ENCODE measurements around the gene EXOC6B.
"Not testable (repeated sequence)": the region's sequence is repeated elsewhere in the genome, so short reads cannot be mapped to it uniquely, and the experiment has no call there.

Gene EXOC6B

DNA sequence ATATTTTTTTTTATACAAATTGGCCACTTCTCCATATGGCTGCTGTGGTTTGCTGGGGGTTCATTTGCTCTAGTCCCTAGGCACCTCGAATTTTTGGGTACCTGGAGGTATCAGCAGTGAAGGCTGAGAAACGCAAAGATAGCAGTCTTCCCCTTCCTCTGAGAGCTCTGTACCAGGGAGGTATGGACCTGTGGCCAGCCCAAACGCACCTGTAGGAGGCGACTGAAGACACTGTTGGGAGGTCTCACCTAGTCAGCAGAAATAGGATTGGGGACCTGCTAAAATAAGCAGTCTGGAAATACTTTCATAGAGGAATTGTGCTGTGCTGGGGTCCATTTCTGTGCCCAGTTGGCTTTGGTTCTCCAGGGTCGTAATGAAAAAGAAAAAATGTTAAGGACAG is 385.9 kb downstream of the EXOC6B start:
- no peaks in the 10 kb centered on the region for H3K9me3 ChIP-seq (ENCODE audit: control insufficient read depth, low read length)
- peaks cover 3% of the 10 kb centered on the region for H3K36me3 ChIP-seq (ENCODE audit: control insufficient read depth, insufficient read depth, low read length)
- no peak overlapping the region for H3K4me3 ChIP-seq (ENCODE audit: insufficient read depth, low read depth, low read length)
- 85 to 87% methylated on average over 5 of the region's 5 CpGs for WGBS, 2 experiments
- H3K27ac ChIP-seq (ENCODE audit: insufficient read depth, low read depth, low read length, poor library complexity, severe bottlenecking), result no peak overlapping the region
- H3K4me1 ChIP-seq (ENCODE audit: control insufficient read depth, insufficient read depth, low read length), result no peaks in the 10 kb centered on the region
- no peaks in the 10 kb centered on the region for H3K27me3 ChIP-seq (ENCODE audit: control insufficient read depth, insufficient read depth, low read length, poor library complexity, severe bottlenecking)

- no peaks in the 10 kb centered on the region for H3K4me1 ChIP-seq (ENCODE audit: control insufficient read depth, insufficient read depth, low read length)
- no peak overlapping the region for H3K4me3 ChIP-seq (ENCODE audit: insufficient read depth, low read depth, low read length)
- 88 to 91% methylated on average over 3 of the region's 3 CpGs for WGBS, 2 experiments
- H3K9me3 ChIP-seq (ENCODE audit: control insufficient read depth, low read length), result no peaks in the 10 kb centered on the region
- no peak overlapping the region for H3K27ac ChIP-seq (ENCODE audit: insufficient read depth, low read depth, low read length, poor library complexity, severe bottlenecking)
- H3K36me3 ChIP-seq (ENCODE audit: control insufficient read depth, insufficient read depth, low read length), result no peaks in the 10 kb centered on the region
- no peaks in the 10 kb centered on the region for H3K27me3 ChIP-seq (ENCODE audit: control insufficient read depth, insufficient read depth, low read length, poor library complexity, severe bottlenecking)
Measured at GRCh38 chr2:72438364-72438763, 387.5 kb downstream of the EXOC6B start.

- WGBS, 2 experiments, result 92 to 98% methylated on average over 3 of the region's 4 CpGs
- no peaks in the 10 kb centered on the region for H3K36me3 ChIP-seq (ENCODE audit: control insufficient read depth, insufficient read depth, low read length)
- no peak overlapping the region for H3K4me3 ChIP-seq (ENCODE audit: insufficient read depth, low read depth, low read length)
- H3K9me3 ChIP-seq (ENCODE audit: control insufficient read depth, low read length), result no peaks in the 10 kb centered on the region
- no peaks in the 10 kb centered on the region for H3K27me3 ChIP-seq (ENCODE audit: control insufficient read depth, insufficient read depth, low read length, poor library complexity, severe bottlenecking)
- H3K4me1 ChIP-seq (ENCODE audit: control insufficient read depth, insufficient read depth, low read length), result no peaks in the 10 kb centered on the region
- H3K27ac ChIP-seq (ENCODE audit: insufficient read depth, low read depth, low read length, poor library complexity, severe bottlenecking), result no peak overlapping the region
Measured at GRCh38 chr2:72431737-72432136, 394.1 kb downstream of the EXOC6B start.

- WGBS, 2 experiments, result 95% methylated on average over 15 of the region's 15 CpGs
- H3K27me3 ChIP-seq (ENCODE audit: control insufficient read depth, insufficient read depth, low read length, poor library complexity, severe bottlenecking), result no peaks in the 10 kb centered on the region
- no peak overlapping the region for H3K4me3 ChIP-seq (ENCODE audit: insufficient read depth, low read depth, low read length)
- no peaks in the 10 kb centered on the region for H3K4me1 ChIP-seq (ENCODE audit: control insufficient read depth, insufficient read depth, low read length)
- H3K9me3 ChIP-seq (ENCODE audit: control insufficient read depth, low read length), result no peaks in the 10 kb centered on the region
- no peaks in the 10 kb centered on the region for H3K36me3 ChIP-seq (ENCODE audit: control insufficient read depth, insufficient read depth, low read length)
- no peak overlapping the region for H3K27ac ChIP-seq (ENCODE audit: insufficient read depth, low read depth, low read length, poor library complexity, severe bottlenecking)
Measured at GRCh38 chr2:72427022-72427861, 398.6 kb downstream of the EXOC6B start.

DNA sequence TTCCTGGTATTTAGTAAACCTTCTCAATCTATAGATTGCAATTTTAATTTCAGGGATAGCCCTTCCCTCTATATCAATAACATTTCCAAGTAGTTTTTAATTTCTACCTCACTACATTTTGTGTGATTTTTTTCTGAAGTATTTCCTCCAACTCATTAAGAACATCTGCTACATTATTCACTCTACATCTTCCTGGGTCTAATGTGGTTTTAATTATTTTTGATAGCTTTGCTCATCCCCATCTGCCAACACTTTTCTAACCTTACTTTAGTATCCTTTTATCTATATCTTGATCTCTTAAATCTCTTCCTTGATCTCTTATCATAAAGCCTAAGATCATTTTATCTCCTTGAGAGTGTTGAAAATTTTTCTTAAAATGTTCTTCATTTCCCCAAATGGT is 399.8 kb downstream of the EXOC6B start:
- Histone ChIP-seq H3K36me3 (ENCODE audit: control insufficient read depth, insufficient read depth, low read length) (no peaks in the 10 kb centered on the region), H3K27ac (ENCODE audit: insufficient read depth, low read depth, low read length, poor library complexity, severe bottlenecking) (no peak overlapping the region), H3K4me1 (ENCODE audit: control insufficient read depth, insufficient read depth, low read length) (no peaks in the 10 kb centered on the region), H3K9me3 (ENCODE audit: control insufficient read depth, low read length) (no peaks in the 10 kb centered on the region), H3K4me3 (ENCODE audit: insufficient read depth, low read depth, low read length) (no peak overlapping the region), H3K27me3 (ENCODE audit: control insufficient read depth, insufficient read depth, low read length, poor library complexity, severe bottlenecking) (no peaks in the 10 kb centered on the region)

GRCh38 chr2:72423756-72424155 is 402.1 kb downstream of the EXOC6B start:
- Histone ChIP-seq H3K4me3 (ENCODE audit: insufficient read depth, low read depth, low read length) (no peak overlapping the region), H3K27ac (ENCODE audit: insufficient read depth, low read depth, low read length, poor library complexity, severe bottlenecking) (no peak overlapping the region), H3K36me3 (ENCODE audit: control insufficient read depth, insufficient read depth, low read length) (no peaks in the 10 kb centered on the region), H3K9me3 (ENCODE audit: control insufficient read depth, low read length) (no peaks in the 10 kb centered on the region), H3K4me1 (ENCODE audit: control insufficient read depth, insufficient read depth, low read length) (no peaks in the 10 kb centered on the region), H3K27me3 (ENCODE audit: control insufficient read depth, insufficient read depth, low read length, poor library complexity, severe bottlenecking) (no peaks in the 10 kb centered on the region)
- WGBS, 2 experiments, result no CpG with 5 or more reads among the region's 2 CpGs

- H3K27ac ChIP-seq (ENCODE audit: insufficient read depth, low read depth, low read length, poor library complexity, severe bottlenecking); H3K27me3 ChIP-seq (ENCODE audit: control insufficient read depth, insufficient read depth, low read length, poor library complexity, severe bottlenecking); H3K36me3 ChIP-seq (ENCODE audit: control insufficient read depth, insufficient read depth, low read length); H3K4me1 ChIP-seq (ENCODE audit: control insufficient read depth, insufficient read depth, low read length); H3K4me3 ChIP-seq (ENCODE audit: insufficient read depth, low read depth, low read length); H3K9me3 ChIP-seq (ENCODE audit: control insufficient read depth, low read length): not testable (repeated sequence)
- 93 to 94% methylated on average over 31 of the region's 31 CpGs for WGBS, 2 experiments
Measured at GRCh38 chr2:72421771-72422379, 404.0 kb downstream of the EXOC6B start.

- WGBS, 2 experiments, result 91 to 98% methylated on average over 4 to 5 of the region's 5 CpGs
- H3K9me3 ChIP-seq (ENCODE audit: control insufficient read depth, low read length), result no peaks in the 10 kb centered on the region
- no peaks in the 10 kb centered on the region for H3K27me3 ChIP-seq (ENCODE audit: control insufficient read depth, insufficient read depth, low read length, poor library complexity, severe bottlenecking)
- H3K36me3 ChIP-seq (ENCODE audit: control insufficient read depth, insufficient read depth, low read length), result no peaks in the 10 kb centered on the region
- H3K27ac ChIP-seq (ENCODE audit: insufficient read depth, low read depth, low read length, poor library complexity, severe bottlenecking), result no peak overlapping the region
- no peaks in the 10 kb centered on the region for H3K4me1 ChIP-seq (ENCODE audit: control insufficient read depth, insufficient read depth, low read length)
- no peak overlapping the region for H3K4me3 ChIP-seq (ENCODE audit: insufficient read depth, low read depth, low read length)
Measured at GRCh38 chr2:72415781-72416475, 409.9 kb downstream of the EXOC6B start.

- Histone ChIP-seq H3K36me3 (ENCODE audit: control insufficient read depth, insufficient read depth, low read length) (no peaks in the 10 kb centered on the region), H3K4me1 (ENCODE audit: control insufficient read depth, insufficient read depth, low read length) (no peaks in the 10 kb centered on the region), H3K27me3 (ENCODE audit: control insufficient read depth, insufficient read depth, low read length, poor library complexity, severe bottlenecking) (no peaks in the 10 kb centered on the region), H3K27ac (ENCODE audit: insufficient read depth, low read depth, low read length, poor library complexity, severe bottlenecking) (no peak overlapping the region), H3K9me3 (ENCODE audit: control insufficient read depth, low read length) (no peaks in the 10 kb centered on the region), H3K4me3 (ENCODE audit: insufficient read depth, low read depth, low read length) (no peak overlapping the region)
- 92 to 94% methylated on average over 2 of the region's 2 CpGs for WGBS, 2 experiments
Measured at GRCh38 chr2:72415241-72415661, 410.6 kb downstream of the EXOC6B start.

DNA sequence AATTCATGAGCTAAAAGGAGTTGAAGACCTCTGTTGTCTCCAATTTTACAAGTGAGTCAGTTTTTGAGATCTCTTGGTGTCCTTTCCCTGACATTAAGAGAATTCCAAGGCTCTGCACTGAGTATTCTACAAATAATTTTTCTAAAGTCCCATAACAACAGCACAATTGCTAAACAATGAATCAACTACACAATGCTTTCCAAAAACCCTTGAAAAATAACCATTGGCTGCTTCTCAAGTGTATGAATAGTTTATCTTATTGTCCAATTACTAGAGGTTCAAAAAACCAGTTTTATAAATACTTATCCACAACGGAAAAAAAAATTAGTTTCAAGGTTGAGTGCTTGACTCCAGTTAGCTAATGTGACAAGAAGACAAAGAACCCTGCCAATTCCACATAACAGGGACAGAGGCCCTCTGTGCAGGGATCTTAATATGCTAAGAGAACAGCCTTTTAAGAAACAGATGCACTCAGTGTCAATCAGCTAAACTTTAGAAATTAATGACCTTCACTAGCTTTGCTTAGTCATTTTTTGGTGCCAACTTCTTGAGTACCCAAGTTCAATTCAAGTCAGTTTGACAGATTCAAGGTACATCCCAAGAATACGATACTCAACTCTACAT is 411.6 kb downstream of the EXOC6B start:
- Histone ChIP-seq H3K9me3 (ENCODE audit: control insufficient read depth, low read length) (no peaks in the 10 kb centered on the region), H3K36me3 (ENCODE audit: control insufficient read depth, insufficient read depth, low read length) (no peaks in the 10 kb centered on the region), H3K27me3 (ENCODE audit: control insufficient read depth, insufficient read depth, low read length, poor library complexity, severe bottlenecking) (no peaks in the 10 kb centered on the region), H3K4me1 (ENCODE audit: control insufficient read depth, insufficient read depth, low read length) (no peaks in the 10 kb centered on the region), H3K4me3 (ENCODE audit: insufficient read depth, low read depth, low read length) (no peak overlapping the region), H3K27ac (ENCODE audit: insufficient read depth, low read depth, low read length, poor library complexity, severe bottlenecking) (no peak overlapping the region)
- 87% methylated on average over 2 of the region's 2 CpGs for WGBS, 2 experiments

Data from ectodermal cell (in vitro differentiated cells).